ENCODE measurements around the gene TRMT112.
"Not testable (repeated sequence)": the region's sequence is repeated elsewhere in the genome, so short reads cannot be mapped to it uniquely, and the experiment has no call there.

The TRMT112 gene

DNA sequence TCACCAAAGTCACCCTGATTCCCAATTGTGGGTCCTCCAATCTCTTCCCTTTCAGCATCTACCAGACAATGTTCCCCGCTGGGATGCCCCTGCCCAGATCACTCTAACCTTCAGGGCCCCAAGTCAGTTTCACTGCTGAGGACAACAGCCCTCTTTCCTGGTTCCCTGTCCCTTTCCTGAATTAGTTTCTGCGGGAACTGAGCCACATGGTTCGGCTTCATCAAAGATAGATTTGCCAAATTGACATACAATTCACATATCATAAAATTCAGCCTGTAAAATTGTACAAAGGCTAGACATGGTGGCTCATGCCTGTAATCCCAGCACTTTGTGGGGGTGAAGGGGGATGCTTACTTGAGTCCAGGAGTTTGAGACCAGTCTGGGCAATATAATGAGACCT is 10.6 kb upstream of the TRMT112 start:
- no peak for DNase-seq

- DNase-seq: no peak
Observed at GRCh38 chr11:64327375-64327774, 10.0 kb upstream of the TRMT112 start.

DNA sequence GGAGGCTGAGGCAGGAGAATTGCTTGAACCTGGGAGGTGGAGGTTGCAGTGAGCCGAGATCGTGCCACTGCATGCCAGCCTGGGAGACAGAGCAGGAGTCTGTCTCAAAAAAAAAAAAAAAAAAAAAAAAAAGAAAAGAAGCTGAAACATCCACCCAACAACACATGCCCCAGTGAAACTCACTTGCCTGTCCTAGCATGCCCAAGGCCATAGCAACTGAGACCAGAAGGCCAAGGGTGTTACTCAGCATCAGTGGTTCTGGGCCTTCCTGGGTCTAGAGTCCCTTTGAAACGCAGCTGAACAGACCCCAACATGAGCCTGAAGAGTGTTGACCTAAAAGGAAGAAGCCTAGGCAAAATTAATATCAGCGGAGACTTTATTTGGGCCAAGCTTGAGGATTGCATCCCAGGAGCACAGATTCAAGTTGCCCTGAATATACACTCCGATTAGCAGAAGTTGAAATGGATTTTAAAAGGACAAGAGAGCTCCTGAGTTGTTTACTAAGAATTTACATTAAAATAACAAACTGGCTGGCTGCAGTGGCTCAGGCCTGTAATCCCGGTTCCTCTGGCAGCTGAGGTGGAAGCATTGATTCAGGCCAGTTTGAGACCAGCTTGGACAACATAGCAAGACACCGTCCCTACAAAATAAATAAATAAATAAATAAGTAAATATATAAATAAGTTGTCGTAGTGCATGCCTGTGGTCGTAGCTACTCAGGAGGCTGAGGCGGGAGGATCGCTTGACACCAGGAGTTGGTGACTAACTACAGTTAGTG is 7.5 kb upstream of the TRMT112 start:
- DNase-seq: no peak

GRCh38 chr11:64323984-64324383 is 6.6 kb upstream of the TRMT112 start:
- not testable (repeated sequence) for DNase-seq

DNA sequence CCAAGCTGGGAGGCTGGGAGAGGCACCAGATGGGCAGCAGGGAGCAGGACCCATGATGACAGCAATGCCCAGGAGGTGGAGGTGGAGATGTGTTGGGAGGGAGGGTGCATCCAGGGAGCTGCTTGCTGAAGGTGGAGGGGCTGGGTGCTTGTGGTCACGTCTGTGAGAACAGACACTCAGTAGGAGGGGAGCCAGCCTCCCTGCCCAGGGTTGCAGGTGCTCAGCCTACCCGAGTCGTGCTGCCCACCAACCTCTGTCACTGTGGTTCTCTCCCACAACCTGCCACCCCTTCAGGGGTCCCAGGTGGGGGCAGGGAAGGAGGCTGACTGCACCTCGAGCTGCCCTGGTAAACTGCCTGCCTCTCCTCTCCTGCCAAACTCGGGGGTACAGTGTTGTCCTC is 6.0 kb upstream of the TRMT112 start:
- no peak for DNase-seq

GRCh38 chr11:64322925-64323260 is 5.5 kb upstream of the TRMT112 start:
- no peak for DNase-seq

DNA sequence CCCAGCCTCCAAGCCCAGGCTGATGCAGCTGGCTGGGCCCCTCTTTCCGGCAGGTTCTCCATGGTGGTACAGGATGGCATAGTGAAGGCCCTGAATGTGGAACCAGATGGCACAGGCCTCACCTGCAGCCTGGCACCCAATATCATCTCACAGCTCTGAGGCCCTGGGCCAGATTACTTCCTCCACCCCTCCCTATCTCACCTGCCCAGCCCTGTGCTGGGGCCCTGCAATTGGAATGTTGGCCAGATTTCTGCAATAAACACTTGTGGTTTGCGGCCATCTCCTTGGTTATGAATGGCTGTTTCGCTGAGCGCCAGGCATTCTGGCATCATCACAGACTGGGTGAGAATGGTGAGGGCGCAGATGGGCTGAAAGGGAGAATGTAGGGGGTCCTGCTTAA is 4.2 kb upstream of the TRMT112 start:
- no peak for DNase-seq

DNA sequence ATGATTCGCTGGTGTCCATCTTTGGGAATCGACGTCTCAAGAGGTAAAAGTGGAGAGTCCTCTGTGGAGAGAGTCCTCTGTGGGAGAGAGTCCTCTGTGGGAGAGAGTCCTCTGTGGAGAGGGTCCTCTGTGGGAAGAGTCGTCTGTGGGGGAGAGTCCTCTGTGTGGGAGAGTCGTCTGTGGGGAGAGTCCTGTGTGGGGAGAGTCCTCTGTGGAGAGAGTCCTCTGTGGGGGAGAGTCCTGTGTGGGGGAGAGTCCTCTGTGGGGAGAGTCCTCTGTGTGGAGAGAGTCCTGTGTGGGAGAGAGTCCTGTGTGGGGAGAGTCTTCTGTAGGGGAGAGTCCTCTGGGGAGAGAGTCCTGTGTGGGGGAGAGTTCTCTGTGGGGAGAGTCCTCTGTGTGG is 3.7 kb upstream of the TRMT112 start:
- no peak for DNase-seq

DNA sequence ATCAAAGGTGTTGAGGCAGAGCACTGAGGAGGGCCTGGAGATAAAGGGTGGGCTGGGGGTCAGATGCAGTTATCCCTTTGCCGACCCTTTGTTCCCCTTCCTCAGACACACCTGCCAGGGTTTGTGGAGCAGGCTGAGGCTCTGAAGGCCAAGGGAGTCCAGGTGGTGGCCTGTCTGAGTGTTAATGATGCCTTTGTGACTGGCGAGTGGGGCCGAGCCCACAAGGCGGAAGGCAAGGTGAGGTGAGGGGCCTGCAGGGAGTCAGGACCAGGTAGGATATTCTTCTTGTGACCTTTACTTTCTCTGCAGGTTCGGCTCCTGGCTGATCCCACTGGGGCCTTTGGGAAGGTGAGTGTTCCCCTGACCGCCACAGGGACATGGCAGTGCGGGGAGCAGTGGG is 3.2 kb upstream of the TRMT112 start:
- no peak for DNase-seq

DNA sequence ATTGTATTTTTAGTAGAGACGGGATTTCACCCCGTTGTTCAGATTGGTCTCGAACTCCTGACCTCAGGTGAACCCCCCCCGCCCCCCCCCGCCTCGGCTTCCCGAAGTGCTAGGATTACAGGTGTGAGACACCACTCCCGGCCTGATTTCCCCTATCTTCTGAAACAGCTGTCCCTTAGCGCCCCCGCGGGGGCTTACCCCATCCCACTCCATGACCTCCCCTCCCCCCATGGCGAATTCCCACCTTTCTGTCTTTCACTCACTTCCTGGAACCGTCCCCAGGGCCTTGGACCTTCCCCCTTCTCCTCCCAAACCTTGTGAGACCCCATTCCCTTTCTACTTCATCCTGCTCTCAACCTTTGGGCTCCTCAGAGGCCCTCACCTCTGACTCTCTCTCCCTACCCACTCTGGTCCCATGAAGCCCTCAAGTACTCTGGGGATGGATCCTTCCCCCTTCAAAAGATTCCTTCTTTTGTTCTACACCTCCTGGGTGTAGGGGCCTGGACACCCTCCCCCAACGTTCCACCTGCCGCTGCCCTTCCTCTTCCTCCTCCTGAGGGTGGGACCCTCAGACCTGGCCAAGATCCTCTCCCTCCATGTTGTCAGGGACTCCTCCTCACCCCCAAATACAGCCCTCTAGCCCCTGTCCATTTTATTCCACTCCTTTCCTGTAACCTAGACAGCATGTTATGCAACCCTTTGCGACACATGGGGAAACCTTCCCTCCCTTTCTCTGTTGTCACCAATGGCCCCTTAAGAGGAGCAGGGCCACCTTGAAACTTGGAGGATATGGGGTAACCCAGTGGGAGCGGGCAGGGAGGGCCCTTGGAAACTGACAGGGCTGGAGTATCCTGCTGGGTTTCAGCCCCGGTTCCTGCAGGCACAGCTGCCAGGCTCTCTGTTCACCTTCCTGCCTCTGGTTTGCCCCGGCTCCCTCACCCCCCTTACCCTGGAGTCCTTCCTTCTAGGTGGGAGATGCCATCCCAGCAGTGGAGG is 1.7 kb upstream of the TRMT112 start:
- DNase-seq: no peak

GRCh38 chr11:64317961-64318765 is 804 bp upstream of the TRMT112 start, which contains the start of gene PRDX5:
Gene PRDX5, plus strand, starts transcription at chr11:64318121. Its CDS starts 95 bp downstream, at chr11:64318216.
- DNase-seq: peak; percentile 94

GRCh38 chr11:64316672-64317324 is 561 bp downstream of the TRMT112 start:
- DNase-seq: no peak

GRCh38 chr11:64315667-64316526 is 1.5 kb downstream of the TRMT112 start:
- not testable (repeated sequence) for DNase-seq

- DNase-seq: no peak
Observed at GRCh38 chr11:64314805-64315561, 2.4 kb downstream of the TRMT112 start.

- DNase-seq: no peak
Observed at GRCh38 chr11:64314146-64314804, 3.1 kb downstream of the TRMT112 start.

DNA sequence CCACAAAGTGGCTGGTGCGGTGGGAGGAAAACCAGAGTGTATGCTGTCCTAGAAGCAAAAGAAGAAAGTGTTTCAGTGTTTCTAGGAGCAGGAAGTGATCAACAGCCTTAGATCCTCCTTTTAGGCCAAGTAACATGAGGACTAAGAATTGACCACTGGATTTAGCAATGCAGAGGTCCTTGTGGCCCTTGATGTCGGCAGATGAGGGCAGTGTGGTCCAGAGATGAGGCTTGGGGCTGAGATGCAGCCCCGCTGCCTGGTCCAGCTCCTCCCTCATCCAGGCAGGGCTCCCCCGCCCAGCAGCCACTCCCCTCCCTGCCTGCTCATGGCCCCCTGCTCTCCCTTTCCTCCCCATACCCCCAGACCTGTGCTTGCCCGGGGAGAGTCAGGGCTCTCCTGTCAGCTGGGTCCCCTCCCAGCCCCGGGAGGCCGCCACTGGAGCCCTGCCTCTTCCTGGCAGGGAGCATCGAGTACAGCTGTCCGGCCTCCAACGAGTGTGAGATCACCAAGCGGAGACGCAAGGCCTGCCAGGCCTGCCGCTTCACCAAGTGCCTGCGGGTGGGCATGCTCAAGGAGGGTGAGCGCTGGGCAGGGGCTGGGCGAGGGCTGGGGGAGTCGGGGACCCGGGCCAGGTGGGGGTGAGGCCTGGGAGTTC is 3.7 kb downstream of the TRMT112 start:
- no peak for DNase-seq

- DNase-seq: no peak
Observed at GRCh38 chr11:64312947-64313346, 4.4 kb downstream of the TRMT112 start.

GRCh38 chr11:64307795-64308194 is 9.6 kb downstream of the TRMT112 start:
- not testable (repeated sequence) for DNase-seq

DNA sequence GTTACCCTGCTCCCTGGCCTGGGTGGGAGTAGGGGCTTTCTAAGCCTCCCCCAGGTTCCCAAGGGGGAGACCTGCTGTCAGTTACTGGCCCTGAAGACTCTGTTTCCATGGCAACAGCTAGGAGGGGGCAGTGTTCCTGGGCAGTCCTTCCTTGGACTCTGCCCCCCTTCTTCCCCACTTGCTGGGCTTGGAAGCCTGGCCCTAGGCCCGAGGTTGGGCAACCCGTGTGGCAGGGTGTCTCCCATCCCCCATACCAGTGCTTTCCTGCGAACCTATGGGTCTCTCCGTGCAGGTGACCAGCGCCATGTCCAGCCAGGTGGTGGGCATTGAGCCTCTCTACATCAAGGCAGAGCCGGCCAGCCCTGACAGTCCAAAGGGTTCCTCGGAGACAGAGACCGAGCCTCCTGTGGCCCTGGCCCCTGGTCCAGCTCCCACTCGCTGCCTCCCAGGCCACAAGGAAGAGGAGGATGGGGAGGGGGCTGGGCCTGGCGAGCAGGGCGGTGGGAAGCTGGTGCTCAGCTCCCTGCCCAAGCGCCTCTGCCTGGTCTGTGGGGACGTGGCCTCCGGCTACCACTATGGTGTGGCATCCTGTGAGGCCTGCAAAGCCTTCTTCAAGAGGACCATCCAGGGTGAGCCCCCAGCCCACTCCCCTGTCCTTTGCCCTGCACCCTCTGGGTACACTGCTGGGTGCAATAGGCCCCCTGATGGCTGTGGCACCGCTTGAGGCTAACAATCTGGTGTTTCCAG is 10.3 kb downstream of the TRMT112 start:
- DNase-seq: no peak
